GM12873 (cell line): ENCODE data around the gene RBMS1.

Experiments
- TF ChIP-seq, protein P1 (sequence below): IDR thresholded peaks from 2 replicates; pipeline ENCODE4 v1.5.1; 2012; ENCODE audit warnings: low read depth, mild to moderate bottlenecking, moderate library complexity, low read length, control low read depth; ENCODE audit not compliant: insufficient read depth; ENCODE audit errors: missing control alignments

The RBMS1 gene

DNA sequence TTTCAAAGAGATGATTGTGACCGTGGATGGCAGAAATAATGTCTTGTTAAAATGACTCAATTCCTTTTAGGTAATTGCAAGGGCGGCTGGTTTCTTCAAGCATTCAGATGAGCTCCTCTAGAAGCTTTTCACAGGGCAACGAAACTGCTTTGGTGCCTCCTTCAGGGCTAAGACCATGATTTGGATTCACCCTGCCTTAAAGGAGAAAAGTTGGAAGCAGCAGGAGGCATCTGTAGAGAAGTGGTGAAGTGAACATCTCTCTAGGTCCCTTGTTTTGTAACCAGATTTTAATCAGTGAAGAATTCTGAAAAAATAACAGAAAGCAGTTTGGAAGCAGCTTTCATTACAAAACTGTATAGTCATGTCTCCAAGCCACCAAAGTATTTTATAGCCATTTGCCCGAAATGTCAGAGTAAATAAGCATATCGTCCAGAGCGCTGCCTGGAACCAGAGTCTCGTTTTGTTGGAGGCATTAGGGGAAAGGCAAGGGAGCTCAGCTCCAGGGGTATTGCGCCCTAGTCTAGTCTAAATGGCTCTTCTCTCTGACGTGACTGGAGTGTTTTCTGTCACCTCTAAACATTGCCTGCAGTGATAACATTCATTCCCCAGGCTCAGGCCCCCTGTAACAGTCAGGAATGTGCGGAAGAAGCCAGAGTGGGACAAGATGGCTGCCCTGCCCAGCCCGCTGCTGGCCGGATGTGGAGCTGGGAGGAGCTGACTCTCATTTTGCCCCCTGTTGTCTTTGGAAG is 235.7 kb downstream of the RBMS1 start:
- TF ChIP-seq, protein P1, sequence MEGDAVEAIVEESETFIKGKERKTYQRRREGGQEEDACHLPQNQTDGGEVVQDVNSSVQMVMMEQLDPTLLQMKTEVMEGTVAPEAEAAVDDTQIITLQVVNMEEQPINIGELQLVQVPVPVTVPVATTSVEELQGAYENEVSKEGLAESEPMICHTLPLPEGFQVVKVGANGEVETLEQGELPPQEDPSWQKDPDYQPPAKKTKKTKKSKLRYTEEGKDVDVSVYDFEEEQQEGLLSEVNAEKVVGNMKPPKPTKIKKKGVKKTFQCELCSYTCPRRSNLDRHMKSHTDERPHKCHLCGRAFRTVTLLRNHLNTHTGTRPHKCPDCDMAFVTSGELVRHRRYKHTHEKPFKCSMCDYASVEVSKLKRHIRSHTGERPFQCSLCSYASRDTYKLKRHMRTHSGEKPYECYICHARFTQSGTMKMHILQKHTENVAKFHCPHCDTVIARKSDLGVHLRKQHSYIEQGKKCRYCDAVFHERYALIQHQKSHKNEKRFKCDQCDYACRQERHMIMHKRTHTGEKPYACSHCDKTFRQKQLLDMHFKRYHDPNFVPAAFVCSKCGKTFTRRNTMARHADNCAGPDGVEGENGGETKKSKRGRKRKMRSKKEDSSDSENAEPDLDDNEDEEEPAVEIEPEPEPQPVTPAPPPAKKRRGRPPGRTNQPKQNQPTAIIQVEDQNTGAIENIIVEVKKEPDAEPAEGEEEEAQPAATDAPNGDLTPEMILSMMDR = no peak

DNA sequence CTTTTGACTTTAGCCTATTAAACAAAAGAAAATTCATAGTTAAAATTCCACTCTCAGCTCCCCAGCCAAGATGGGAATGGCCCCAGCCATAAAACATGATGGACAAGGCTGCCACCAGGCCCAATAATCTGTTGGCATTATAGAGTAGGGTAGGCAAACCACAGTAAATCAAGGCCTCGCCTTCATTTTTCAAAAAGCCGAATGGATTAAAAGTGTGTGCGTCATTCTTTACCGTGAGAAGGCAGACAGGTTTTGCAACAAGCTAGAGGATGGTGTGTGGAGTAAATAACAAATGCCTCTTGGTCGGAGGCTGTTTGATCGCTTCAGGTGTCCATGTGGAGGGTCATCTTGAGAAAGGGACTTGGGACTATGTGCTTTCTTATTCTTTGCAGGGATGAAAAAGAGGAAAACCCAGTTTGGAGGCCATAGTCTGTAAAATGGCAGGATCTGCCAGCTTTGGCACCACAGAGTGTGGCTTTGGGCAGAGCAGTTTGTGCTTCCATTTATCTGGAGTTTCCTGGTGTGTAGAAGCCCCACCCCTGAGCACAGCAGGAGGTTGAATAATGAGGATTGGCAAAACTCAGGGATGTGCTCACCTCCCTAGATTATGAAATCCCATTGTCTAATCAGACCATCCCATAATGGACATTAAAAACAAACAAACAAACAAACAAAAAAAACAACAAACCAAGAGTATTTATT is 236.4 kb downstream of the RBMS1 start:
- TF ChIP-seq, protein P1 = no peak

DNA sequence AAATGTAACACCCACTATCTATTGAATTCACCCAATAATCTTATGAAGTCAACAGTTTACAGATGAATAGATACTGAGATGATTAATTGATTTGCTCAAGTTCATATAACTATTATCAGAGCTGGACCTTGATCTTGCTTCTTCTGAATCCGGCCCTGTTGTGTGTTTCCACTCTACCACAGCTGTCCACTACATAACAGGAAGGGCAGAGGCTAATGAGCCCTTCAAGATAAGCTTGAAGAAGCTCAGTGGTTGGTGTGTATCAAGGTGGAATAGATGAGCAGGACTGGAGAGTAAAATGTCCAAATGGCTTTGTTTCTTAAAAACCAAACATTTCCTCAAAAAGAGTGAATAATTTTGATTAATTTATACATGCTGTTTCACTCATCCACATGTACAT is 237.1 kb downstream of the RBMS1 start:
- TF ChIP-seq, protein P1 = no peak

DNA sequence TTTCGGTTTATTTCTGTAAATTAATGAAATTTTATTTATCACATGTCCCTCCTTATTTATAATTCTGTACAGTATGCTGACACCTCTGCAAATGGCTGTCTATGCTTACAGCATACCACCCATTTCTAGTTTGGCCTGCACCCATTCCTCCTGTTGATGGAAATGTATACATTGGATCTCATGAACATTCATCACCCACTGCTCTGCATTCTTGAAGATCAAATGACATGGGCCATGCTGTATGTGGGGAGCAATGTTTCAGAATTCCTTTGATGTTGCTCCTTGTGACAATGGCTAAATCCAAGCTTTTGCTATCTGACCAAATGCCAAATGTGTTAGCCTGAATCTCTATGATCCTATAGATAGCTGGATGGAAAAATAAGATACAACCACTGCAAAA is 238.2 kb downstream of the RBMS1 start:
- TF ChIP-seq, protein P1 = no peak

DNA sequence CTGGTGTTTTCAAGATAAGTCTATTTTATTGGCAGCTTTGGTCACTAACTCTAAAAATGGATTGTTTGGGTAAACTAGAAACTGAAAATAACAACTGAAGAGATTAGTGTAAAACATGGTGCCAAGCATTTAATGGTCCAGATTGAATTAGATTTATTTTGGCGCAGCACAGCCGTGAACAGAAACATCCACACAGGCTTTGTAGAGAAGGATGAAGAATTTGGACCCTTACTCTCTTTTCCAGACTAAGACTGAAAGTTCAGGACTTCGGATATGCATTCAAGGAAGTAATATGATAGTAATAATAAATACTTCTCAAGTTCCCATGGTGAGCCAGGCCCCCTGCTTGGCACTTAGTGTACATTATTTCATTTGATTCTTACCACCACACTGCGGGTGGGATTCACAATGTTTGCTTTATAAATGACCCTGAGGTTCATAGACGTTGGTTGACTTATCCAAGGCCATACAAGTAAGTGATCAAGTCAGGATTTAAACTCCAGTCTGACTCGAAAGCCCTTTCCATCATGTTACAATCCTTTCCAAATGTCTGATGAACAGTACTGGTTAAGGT is 239.3 kb downstream of the RBMS1 start:
- TF ChIP-seq, protein P1 = no peak

DNA sequence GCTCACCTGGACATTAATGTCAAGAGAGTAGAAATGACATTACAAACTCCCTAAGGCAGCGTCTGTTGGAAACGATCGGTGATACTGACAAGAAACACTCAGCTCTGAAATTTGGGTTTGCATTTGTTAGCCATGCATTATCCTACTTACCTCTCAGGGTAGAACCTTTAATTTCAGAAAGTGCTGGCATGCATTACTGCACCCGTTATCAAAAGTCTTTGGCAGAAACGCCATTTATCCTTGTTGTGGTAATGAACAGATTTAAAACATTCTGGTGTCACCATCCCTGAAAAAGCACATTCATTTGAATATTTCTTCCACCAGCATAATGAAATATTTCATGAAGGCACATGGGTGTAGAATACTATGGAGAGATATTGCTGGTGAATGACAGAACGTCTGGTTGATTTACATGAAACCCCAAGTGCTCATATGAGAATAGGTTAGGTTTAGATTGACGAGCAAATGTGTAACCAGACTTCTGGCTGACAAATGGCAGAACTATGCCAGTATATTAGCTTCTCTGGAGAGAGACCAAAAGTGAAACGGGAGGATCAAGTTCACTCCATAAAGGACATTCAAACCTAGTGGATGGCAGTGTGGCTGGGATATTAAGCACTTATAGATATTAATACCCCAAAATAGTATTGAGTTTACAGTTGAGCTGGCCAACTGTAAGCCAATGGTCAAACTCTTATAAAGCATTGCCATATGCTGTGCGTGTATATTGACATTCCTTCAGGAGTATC is 240.0 kb downstream of the RBMS1 start:
- TF ChIP-seq, protein P1 = no peak

DNA sequence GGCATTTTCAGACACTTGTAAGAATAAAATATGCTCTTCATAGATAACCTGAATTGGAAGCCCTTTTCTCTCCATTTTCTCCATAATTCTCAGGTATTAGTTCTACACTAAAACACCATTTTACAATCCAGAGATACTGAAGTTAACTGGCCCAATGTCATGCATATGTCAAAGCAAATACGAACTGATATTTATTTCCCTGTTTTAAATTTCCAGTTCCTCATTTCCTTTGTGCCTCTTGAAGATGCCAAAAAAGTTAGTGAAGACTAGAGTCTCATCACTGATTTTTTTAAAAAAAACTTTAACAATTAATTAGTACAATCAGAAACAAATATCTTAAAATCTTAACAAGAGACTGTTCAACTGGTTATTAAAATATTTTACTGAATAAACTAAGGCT is 240.7 kb downstream of the RBMS1 start:
- TF ChIP-seq, protein P1 = no peak
